GM18498 (cell line): ENCODE measurements around the gene ERF.

Experiments
- ATAC-seq: cut with Tn5 transposase; IDR thresholded peaks from one replicate; pipeline ENCODE4 v1.9.1; 2021; ENCODE audit warnings: mild to moderate bottlenecking, moderate library complexity; ENCODE audit not compliant: unreplicated experiment

Gene ERF

GRCh38 chr19:42287017-42287826 is 32.3 kb upstream of the ERF start:
- no peak for ATAC-seq

- no peak for ATAC-seq
These were observed 31.6 kb upstream of the ERF start for GRCh38 chr19:42286349-42287016.

GRCh38 chr19:42285988-42286348 is 31.0 kb upstream of the ERF start:
- ATAC-seq, result no peak

GRCh38 chr19:42285541-42285941 is 30.6 kb upstream of the ERF start:
- ATAC-seq, result no peak

GRCh38 chr19:42284591-42285341 is 29.8 kb upstream of the ERF start:
- no peak for ATAC-seq

- peak; percentile 44 for ATAC-seq
These were observed 29.2 kb upstream of the ERF start for GRCh38 chr19:42284066-42284501.

- ATAC-seq, result peak; percentile 45
These were observed 28.5 kb upstream of the ERF start for GRCh38 chr19:42283188-42284065.

GRCh38 chr19:42282819-42283187 is 27.9 kb upstream of the ERF start:
- ATAC-seq, result no peak

GRCh38 chr19:42281827-42282762 is 27.2 kb upstream of the ERF start:
- ATAC-seq, result no peak

GRCh38 chr19:42281146-42281826 is 26.4 kb upstream of the ERF start:
- ATAC-seq, result no peak

- ATAC-seq, result no peak
These were observed 25.9 kb upstream of the ERF start for GRCh38 chr19:42280815-42281145.

- peak; percentile 37 for ATAC-seq
These were observed 25.2 kb upstream of the ERF start for GRCh38 chr19:42279902-42280814.

- ATAC-seq, result no peak
These were observed 24.4 kb upstream of the ERF start for GRCh38 chr19:42279155-42279901.

GRCh38 chr19:42278452-42279154 is 23.7 kb upstream of the ERF start:
- no peak for ATAC-seq

- ATAC-seq, result no peak
These were observed 23.0 kb upstream of the ERF start for GRCh38 chr19:42277821-42278451.

GRCh38 chr19:42276821-42277220 is 21.9 kb upstream of the ERF start:
- ATAC-seq, result no peak
